ENCODE data around the gene AFDN. TPM values are rescaled to one million over a fixed set of nuclear protein-coding genes. Genes with fewer than 3 reads are reported as not detected.

Gene AFDN
- total and polyA plus RNA-seq, 2 of the 8 experiments (the other 6 are each of a cell fraction or from before 2014, with no cell fraction given) = 53.4 to 192 TPM

DNA sequence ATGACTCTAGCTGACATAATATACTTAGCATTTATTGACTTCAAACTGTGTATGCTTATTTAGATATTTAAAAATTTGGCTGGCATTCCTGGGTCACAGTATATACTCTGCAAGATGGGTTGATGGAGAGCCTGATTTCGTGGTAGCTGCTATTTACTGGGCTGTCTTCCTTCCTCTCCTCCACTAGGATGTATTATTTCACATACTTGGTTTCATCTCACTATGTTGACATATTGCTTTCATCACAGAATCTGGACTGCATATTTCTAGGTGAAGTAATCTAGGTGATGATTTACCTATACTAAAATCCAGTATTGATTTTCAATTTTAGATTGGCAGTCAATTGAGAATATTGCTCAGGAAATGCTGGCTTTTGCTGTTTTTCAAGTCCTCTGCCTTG lies 15.7 kb downstream of the AFDN start:
- Histone ChIP-seq H4K20me1 (replicated peaks in 1 of 2; ENCODE audit: control insufficient read depth in 1 of 2, insufficient read depth in 2 of 2, low read length in 2 of 2) (peaks cover 18 to 19% of the 10 kb centered on the region in 2 experiments), H2BK5ac (ENCODE audit: low read depth, low read length) (no peak overlapping the region), H3K79me1 (ENCODE audit: low read depth, low read length) (peaks cover 6% of the 10 kb centered on the region; the same call in 1 of the 2 replicates), H4K91ac (replicated peaks; ENCODE audit: insufficient read length, low read length) (no peak overlapping the region), H3K4me3 (ENCODE audit: extremely low read depth in 1 of 4, insufficient read depth in 2 of 4, low read depth in 3 of 4, low read length in 4 of 4) (no peak overlapping the region), H3K27me3 (replicated peaks in 1 of 4; ENCODE audit: control insufficient read depth in 3 of 4, extremely low read depth in 1 of 4, insufficient read depth in 3 of 4, low read length in 3 of 4) (no peaks in the 10 kb centered on the region), H3K36me3 (ENCODE audit: control insufficient read depth in 2 of 4, insufficient read depth in 4 of 4, low read length in 3 of 4) (no peaks in the 10 kb centered on the region; a peak in 1 of 8 replicates), H3K18ac (ENCODE audit: extremely low read depth, low read length) (no peak overlapping the region), H2BK120ac (replicated peaks; ENCODE audit: low read depth, low read length) (no peak overlapping the region), H3K27ac (ENCODE audit: low read depth, low read length) (no peak overlapping the region), H3K23me2 (ENCODE audit: low read depth, low read length) (no peaks in the 10 kb centered on the region), H2AK5ac (ENCODE audit: low read depth, low read length) (no peak overlapping the region), H3K4me1 (replicated peaks in 1 of 4; ENCODE audit: control insufficient read depth in 3 of 4, insufficient read depth in 4 of 4, low read length in 3 of 4) (peaks cover 2 to 26% (median 19%) of the 10 kb centered on the region in 4 experiments; a peak in 6 of 7 replicates), H3K56ac (replicated peaks; ENCODE audit: insufficient read length, low read depth, low read length) (no peak overlapping the region), H2BK12ac (ENCODE audit: low read depth, low read length) (no peak overlapping the region), H2BK15ac (ENCODE audit: low read length) (no peak overlapping the region), H4K8ac (ENCODE audit: extremely low read depth, insufficient read depth, low read length) (no peak overlapping the region), H2AFZ (ENCODE audit: low read length) (no peak overlapping the region), H3K9ac (replicated peaks in 1 of 4; ENCODE audit: extremely low read depth in 1 of 4, low read depth in 3 of 4, low read length in 3 of 4) (no peak overlapping the region), H3K79me2 (ENCODE audit: control insufficient read depth in 1 of 2, insufficient read depth in 2 of 2, low read length in 2 of 2) (peaks cover 36 to 100% of the 10 kb centered on the region in 2 experiments), H3K4ac (replicated peaks; ENCODE audit: insufficient read length, low read depth, low read length) (no peak overlapping the region), H3K9me3 (ENCODE audit: insufficient read depth in 2 of 2, low read depth in 1 of 2, low read length in 1 of 2) (no peaks in the 10 kb centered on the region), H3K4me2 (ENCODE audit: insufficient read depth in 1 of 2, low read depth in 2 of 2, low read length in 2 of 2) (no peak overlapping the region), H2BK20ac (ENCODE audit: low read length) (no peak overlapping the region), H3K23ac (ENCODE audit: insufficient read length) (no peak overlapping the region), H3K14ac (ENCODE audit: insufficient read length) (no peak overlapping the region), H4K5ac (ENCODE audit: insufficient read length, low read depth, low read length) (no peak overlapping the region)
- DNase-seq (ENCODE audit: low read depth in 1 of 2, low spot score in 2 of 2) (no peak), FAIRE-seq (no peak)
- TF ChIP-seq SIN3A (conservative IDR thresholded peaks at IDR 0.05 in 1 of 2, IDR thresholded peaks at IDR 0.05 in 1 of 2; ENCODE audit: low read depth in 1 of 2, low read length in 2 of 2) (no peak), TBP (IDR thresholded peaks at IDR 0.05; ENCODE audit: low read depth, low read length) (no peak), PHF8 (conservative IDR thresholded peaks at IDR 0.05; ENCODE audit: low read depth, low read length) (no peak), SUZ12 (IDR thresholded peaks at IDR 0.05; ENCODE audit: low read length) (no peak), TAF1 (IDR thresholded peaks at IDR 0.05; ENCODE audit: low read depth, low read length) (no peak), HDAC2 (IDR thresholded peaks at IDR 0.05; ENCODE audit: borderline replicate concordance in 1 of 2, low read depth in 2 of 2, low read length in 2 of 2) (no peak), HDAC6 (IDR thresholded peaks at IDR 0.05; ENCODE audit: low read depth, low read length) (no peak), KDM1A (IDR thresholded peaks at IDR 0.05; ENCODE audit: borderline replicate concordance, low read length) (no peak)
- TF ChIP-seq, protein P1, sequence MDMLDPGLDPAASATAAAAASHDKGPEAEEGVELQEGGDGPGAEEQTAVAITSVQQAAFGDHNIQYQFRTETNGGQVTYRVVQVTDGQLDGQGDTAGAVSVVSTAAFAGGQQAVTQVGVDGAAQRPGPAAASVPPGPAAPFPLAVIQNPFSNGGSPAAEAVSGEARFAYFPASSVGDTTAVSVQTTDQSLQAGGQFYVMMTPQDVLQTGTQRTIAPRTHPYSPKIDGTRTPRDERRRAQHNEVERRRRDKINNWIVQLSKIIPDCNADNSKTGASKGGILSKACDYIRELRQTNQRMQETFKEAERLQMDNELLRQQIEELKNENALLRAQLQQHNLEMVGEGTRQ (IDR thresholded peaks at IDR 0.05; ENCODE audit: low read length) = no peak
- ChIA-PET CTCF (ENCODE audit: partially characterized antibody) (interaction anchor here (1.0 to 1.6 kb wide), 3 partner anchors 12 to 73 kb away, joined by 3 read pairs; no protein-coding TSS in a partner anchor), POLR2A (ENCODE audit: partially characterized antibody) (interaction anchor here (0.6 kb wide), 1 partner anchor 19 kb away, joined by 3 read pairs; no protein-coding TSS in a partner anchor)
- 65% methylated on average over 1 of the region's 1 CpG; no CpG with 5 or more reads in 1 of the 2 experiments for WGBS, 2 experiments (ENCODE audit: extremely low coverage in 1 of 2, insufficient coverage in 1 of 2, insufficient read length in 1 of 2, insufficient replicate concordance in 2 of 2, low coverage in 1 of 2, low lambda C conversion rate in 2 of 2, missing lambda C conversion rate in 1 of 2)

Measured in H1 (cell line).